ENCODE data around the gene ZPLD1. TPM values are rescaled to one million over a fixed set of nuclear protein-coding genes. Genes with fewer than 3 reads are reported as not detected.

Gene ZPLD1
- total and polyA plus RNA-seq, 2 of the 4 experiments (the other 2 are of a cell fraction), result under 0.01 to 0.03 TPM

- Histone ChIP-seq H2AFZ (replicated peaks; ENCODE audit: low read length, poor library complexity) (no peak overlapping the region), H3K79me1 (ENCODE audit: low read depth in 1 of 2, low read length in 2 of 2) (no peaks in the 10 kb centered on the region), H3K9me3 (ENCODE audit: control insufficient read depth, insufficient read depth, low read length) (no peaks in the 10 kb centered on the region), H3K18ac (ENCODE audit: low read depth, low read length) (no peak overlapping the region), H3K23ac (ENCODE audit: low read depth, low read length) (no peak overlapping the region), H2BK5ac (ENCODE audit: low read depth, low read length, poor library complexity, severe bottlenecking) (no peak overlapping the region), H2BK15ac (ENCODE audit: low read depth, low read length) (no peak overlapping the region), H3K36me3 (ENCODE audit: control insufficient read depth, insufficient read depth, low read length) (no peaks in the 10 kb centered on the region), H2AK5ac (ENCODE audit: low read depth, low read length) (no peak overlapping the region), H3K9me1 (ENCODE audit: insufficient read depth, low read length) (no peaks in the 10 kb centered on the region), H3K9ac (ENCODE audit: low read depth, low read length) (no peak overlapping the region), H3K4me3 (ENCODE audit: insufficient read depth, low read depth, low read length) (no peak overlapping the region), H3K27ac (ENCODE audit: insufficient read depth, low read length) (no peak overlapping the region), H2BK20ac (ENCODE audit: low read depth, low read length) (no peak overlapping the region), H4K5ac (ENCODE audit: low read depth, low read length) (no peak overlapping the region), H3K56ac (ENCODE audit: extremely low read depth, insufficient read depth, low read length) (no peak overlapping the region), H3K4me1 (ENCODE audit: control insufficient read depth, insufficient read depth, low read length) (no peaks in the 10 kb centered on the region), H3K27me3 (ENCODE audit: control insufficient read depth, insufficient read depth, low read length) (no peaks in the 10 kb centered on the region), H4K8ac (ENCODE audit: low read depth in 2 of 2, low read length in 2 of 2) (no peak overlapping the region), H3K4ac (ENCODE audit: low read depth, low read length) (no peak overlapping the region), H2BK120ac (ENCODE audit: low read depth, low read length) (no peak overlapping the region), H2AK9ac (replicated peaks; ENCODE audit: low read depth, low read length, poor library complexity) (no peak overlapping the region), H3K4me2 (ENCODE audit: low read depth, low read length) (no peak overlapping the region), H4K91ac (ENCODE audit: insufficient read depth, low read depth, low read length) (no peak overlapping the region), H4K20me1 (ENCODE audit: insufficient read depth, low read length) (no peaks in the 10 kb centered on the region), H3K14ac (replicated peaks; ENCODE audit: low read depth, low read length) (no peak overlapping the region)
- ATAC-seq (ENCODE audit: low read depth) (no peak), DNase-seq (no peak)
- in situ Hi-C loops (cut with MboI; ENCODE audit: low sequenced_read_pairs) (no loop called here), dilution Hi-C loops (cut with HindIII; ENCODE audit: low sequenced_read_pairs, unreplicated experiment) (no loop called here), intact Hi-C loops (cut with micrococcal nuclease) (no loop called here)
- BruUV-seq (replicated peaks), result no TSS peak
- no peak for TF ChIP-seq BHLHE40 (IDR thresholded peaks at IDR 0.05; ENCODE audit: low read depth, low read length)
- TF ChIP-seq CEBPB (IDR thresholded peaks at IDR 0.05; ENCODE audit: low read depth, low read length), result no peak
- TF ChIP-seq RFX5 (IDR thresholded peaks at IDR 0.05; ENCODE audit: low read depth, low read length), result no peak
- TF ChIP-seq MAZ (IDR thresholded peaks at IDR 0.05; ENCODE audit: borderline replicate concordance, low read depth, low read length), result no peak
- no peak for TF ChIP-seq ELK1 (IDR thresholded peaks at IDR 0.05; ENCODE audit: borderline replicate concordance, low read depth, low read length)
- TF ChIP-seq USF2 (IDR thresholded peaks at IDR 0.05; ENCODE audit: low read depth, low read length), result no peak
- WGBS, 2 experiments (ENCODE audit: extremely low coverage in 2 of 2, insufficient read length in 1 of 2), result no CpG with 5 or more reads among the region's 2 CpGs
- ChIA-PET POLR2A (ENCODE audit: unreplicated experiment) (no interaction called here), CTCF (no interaction called here)
Measured at GRCh38 chr3:102480139-102480538, 45.3 kb downstream of the ZPLD1 start.
